ENCODE measurements around the gene ASPN. TPM values are rescaled to one million over a fixed set of nuclear protein-coding genes. Genes with fewer than 3 reads are reported as not detected.

ASPN gene
- total RNA-seq, 1 donor from 2014 or later = not detected

DNA sequence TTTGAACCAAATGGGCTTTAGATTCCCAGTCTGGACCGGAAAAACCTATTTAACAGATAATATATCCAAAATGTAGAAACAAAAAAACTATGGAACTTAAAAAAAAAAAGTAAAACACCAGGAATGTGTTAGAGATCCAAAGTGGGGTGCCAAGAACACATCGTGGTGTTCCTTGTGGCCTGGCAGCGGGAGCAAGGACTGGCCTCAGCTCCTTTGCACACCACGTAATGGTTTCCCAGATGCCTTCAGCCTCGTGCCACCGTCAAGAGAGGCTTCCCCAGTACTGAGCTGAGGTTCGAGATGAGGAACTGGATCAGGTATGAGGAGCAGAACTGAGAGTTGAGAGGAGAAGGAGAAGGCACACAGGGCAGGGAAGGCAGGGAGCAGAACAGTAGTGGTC lies 3.5 kb downstream of the ASPN start:
- DNase-seq (ENCODE audit: low read depth) = no peak
- no peak overlapping the region for H3K4me3 ChIP-seq (ENCODE audit: low read depth, low read length)
- TF ChIP-seq, protein P1, sequence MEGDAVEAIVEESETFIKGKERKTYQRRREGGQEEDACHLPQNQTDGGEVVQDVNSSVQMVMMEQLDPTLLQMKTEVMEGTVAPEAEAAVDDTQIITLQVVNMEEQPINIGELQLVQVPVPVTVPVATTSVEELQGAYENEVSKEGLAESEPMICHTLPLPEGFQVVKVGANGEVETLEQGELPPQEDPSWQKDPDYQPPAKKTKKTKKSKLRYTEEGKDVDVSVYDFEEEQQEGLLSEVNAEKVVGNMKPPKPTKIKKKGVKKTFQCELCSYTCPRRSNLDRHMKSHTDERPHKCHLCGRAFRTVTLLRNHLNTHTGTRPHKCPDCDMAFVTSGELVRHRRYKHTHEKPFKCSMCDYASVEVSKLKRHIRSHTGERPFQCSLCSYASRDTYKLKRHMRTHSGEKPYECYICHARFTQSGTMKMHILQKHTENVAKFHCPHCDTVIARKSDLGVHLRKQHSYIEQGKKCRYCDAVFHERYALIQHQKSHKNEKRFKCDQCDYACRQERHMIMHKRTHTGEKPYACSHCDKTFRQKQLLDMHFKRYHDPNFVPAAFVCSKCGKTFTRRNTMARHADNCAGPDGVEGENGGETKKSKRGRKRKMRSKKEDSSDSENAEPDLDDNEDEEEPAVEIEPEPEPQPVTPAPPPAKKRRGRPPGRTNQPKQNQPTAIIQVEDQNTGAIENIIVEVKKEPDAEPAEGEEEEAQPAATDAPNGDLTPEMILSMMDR (conservative IDR thresholded peaks at IDR 0.05; ENCODE audit: low read depth, low read length) = no peak

GRCh38 chr9:92476962-92477361 lies 5.3 kb downstream of the ASPN start:
- TF ChIP-seq, protein P1 (conservative IDR thresholded peaks at IDR 0.05; ENCODE audit: low read depth, low read length) = no peak
- DNase-seq (ENCODE audit: low read depth) = no peak
- H3K4me3 ChIP-seq (ENCODE audit: low read depth, low read length) = no peak overlapping the region

DNA sequence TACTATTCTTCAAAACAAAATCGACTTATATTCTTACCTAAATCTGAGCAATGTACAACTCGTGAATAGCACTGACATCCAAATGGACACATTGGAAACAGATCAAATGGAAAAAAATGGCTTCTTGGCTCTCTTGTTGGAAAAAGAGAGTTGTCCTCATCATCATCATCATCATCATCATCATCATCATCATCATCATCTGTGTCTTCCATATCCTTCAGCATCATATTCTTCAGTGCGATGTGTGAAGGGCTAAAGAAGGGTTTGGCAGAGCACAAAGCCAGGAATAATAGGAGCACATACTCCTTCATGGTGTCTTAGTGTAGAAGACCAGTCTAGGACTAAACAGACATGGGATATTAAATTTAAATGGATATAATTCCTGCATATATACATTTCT lies 7.7 kb downstream of the ASPN start:
- TF ChIP-seq, protein P1 (conservative IDR thresholded peaks at IDR 0.05; ENCODE audit: low read depth, low read length) = no peak
- H3K4me3 ChIP-seq (ENCODE audit: low read depth, low read length) = no peak overlapping the region
- DNase-seq (ENCODE audit: low read depth) = no peak

GRCh38 chr9:92468206-92468605 lies 14.1 kb downstream of the ASPN start:
- peak; percentile 10 for DNase-seq (ENCODE audit: low read depth)
- TF ChIP-seq, protein P1 (conservative IDR thresholded peaks at IDR 0.05; ENCODE audit: low read depth, low read length) = no peak

GRCh38 chr9:92467511-92467910 lies 14.8 kb downstream of the ASPN start:
- no peak for DNase-seq (ENCODE audit: low read depth)
- no peak overlapping the region for H3K4me3 ChIP-seq (ENCODE audit: low read depth, low read length)
- TF ChIP-seq, protein P1 (conservative IDR thresholded peaks at IDR 0.05; ENCODE audit: low read depth, low read length) = no peak

More at GRCh38 chr9:92468206-92468605, 14.1 kb downstream of the ASPN start:
- H3K4me3 ChIP-seq (ENCODE audit: low read depth, low read length) = no peak overlapping the region

- DNase-seq (ENCODE audit: low read depth) = no peak
- H3K4me3 ChIP-seq (ENCODE audit: low read depth, low read length) = no peak overlapping the region
- TF ChIP-seq, protein P1 (conservative IDR thresholded peaks at IDR 0.05; ENCODE audit: low read depth, low read length) = no peak
These were observed 15.3 kb downstream of the ASPN start for GRCh38 chr9:92467041-92467440.

- H3K4me3 ChIP-seq (ENCODE audit: low read depth, low read length) = no peak overlapping the region
- DNase-seq (ENCODE audit: low read depth) = peak; percentile 52
- TF ChIP-seq, protein P1 (conservative IDR thresholded peaks at IDR 0.05; ENCODE audit: low read depth, low read length) = no peak
These were observed 18.3 kb downstream of the ASPN start for GRCh38 chr9:92463984-92464383.

Data from epithelial cell of proximal tubule (primary cell).